HepG2 (cell line): ENCODE data around the gene LRRC28. TPM values are rescaled to one million over a fixed set of nuclear protein-coding genes. Genes with fewer than 3 reads are reported as not detected.

Source experiments
- ATAC-seq: fragments of 200-7000 bp; cut with Tn5 transposase; 3 replicates; pipeline ENCODE4 v1.9.1; 2020; ENCODE audit warnings: mild to moderate bottlenecking, moderate library complexity
- BruUV-seq: library from RNA; stranded (reverse); fragments of 400-500 nt; replicated peaks from 2 replicates; lab custom pipeline; 2021; lab: Mats Ljungman, UMichigan
- CTCF ChIA-PET: fragments of 300-600 bp; formaldehyde crosslinking; extraction: SDS; loops from one replicate; lab custom pipeline; 2021; ENCODE audit warnings: low total read pairs, inconsistent platforms, low intra/inter-chr PET ratio; lab: Yijun Ruan, JAX
- POLR2A ChIA-PET: fragments of 350-600 bp; sonication (Branson Sonifier 250); formaldehyde crosslinking; loops from one replicate; lab custom pipeline; 2020; ENCODE audit warnings: antibody characterized with exemption, inconsistent platforms; lab: Yijun Ruan, JAX
- DNase-seq: peaks from one replicate; pipeline ENCODE4 v3.0.0-alpha.2; 2015; ENCODE audit warnings: low spot score
- FAIRE-seq: peaks from 3 replicates; lab custom pipeline; 2011; peaks lifted over from hg19 to GRCh38; lab: Jason Lieb, UNC
- H2AFZ ChIP-seq: one replicate; pipeline ENCODE4 v1.6.1; 2011; ENCODE audit warnings: low read length, inconsistent platforms
- H3K27ac ChIP-seq: fragments of 300-600 bp; 3 replicates; pipeline ENCODE4 v1.8.0; 2011; ENCODE audit warnings: mixed run types, mild to moderate bottlenecking, mixed read lengths, low read length, inconsistent platforms; ENCODE audit not compliant: insufficient read depth; ENCODE audit errors: extremely low read length
- H3K27me3 ChIP-seq, 2 experiments: fragments of 200-600 bp in 1 of 2; 2 replicates in 1 of 2; 3 replicates in 1 of 2; pipeline versions ENCODE4 v1.6.0 to v1.8.0; 2011; ENCODE audit warnings: low read length in 2 of 2, mild to moderate bottlenecking in 2 of 2, moderate library complexity in 2 of 2, inconsistent platforms in 1 of 2; ENCODE audit not compliant: insufficient read depth in 2 of 2, control insufficient read depth in 1 of 2
- H3K36me3 ChIP-seq, 2 experiments: fragments of 200-600 bp in 1 of 2; replicated peaks in 1 of 2; 2 replicates in 1 of 2; 3 replicates in 1 of 2; pipeline versions ENCODE4 v1.5.1 to v1.8.0; 2011; ENCODE audit warnings: low read length in 2 of 2, inconsistent platforms in 1 of 2; ENCODE audit not compliant: insufficient read depth in 2 of 2, control insufficient read depth in 1 of 2
- H3K4me1 ChIP-seq: 2 replicates; pipeline ENCODE4 v1.5.1; 2012; ENCODE audit warnings: low read length, inconsistent platforms; ENCODE audit not compliant: insufficient read depth
- H3K4me2 ChIP-seq: 2 replicates; pipeline ENCODE4 v1.6.0; 2011; ENCODE audit warnings: low read depth, low read length, inconsistent platforms
- H3K4me3 ChIP-seq, 3 experiments: fragments of 200-600 bp in 1 of 3; sonication (generic), shearing (Covaris generic) in 1 of 3; replicated peaks in 1 of 3; 2 replicates each; pipeline ENCODE4 v1.5.1; 2011 to 2016; ENCODE audit warnings: low read length in 3 of 3, inconsistent platforms in 2 of 3, low read depth in 2 of 3, mild to moderate bottlenecking in 2 of 3, control low read depth in 1 of 3, mixed read lengths in 1 of 3; ENCODE audit not compliant: insufficient read depth in 1 of 3
- H3K79me2 ChIP-seq: one replicate; pipeline ENCODE4 v1.6.1; 2011; ENCODE audit warnings: low read length, inconsistent platforms; ENCODE audit not compliant: insufficient read depth
- H3K9ac ChIP-seq: 2 replicates; pipeline ENCODE4 v1.6.0; 2011; ENCODE audit warnings: mild to moderate bottlenecking, low read depth, low read length, inconsistent platforms; ENCODE audit not compliant: insufficient read depth
- H3K9me3 ChIP-seq: 2 replicates; pipeline ENCODE4 v1.5.1; 2012; ENCODE audit warnings: mild to moderate bottlenecking, low read length
- H4K20me1 ChIP-seq: 2 replicates; pipeline ENCODE4 v1.6.0; 2011; ENCODE audit warnings: inconsistent platforms, mild to moderate bottlenecking, low read length, moderate library complexity; ENCODE audit not compliant: insufficient read depth
- ARID5B ChIP-seq: IDR thresholded peaks from 2 replicates; pipeline ENCODE4 v1.4.0; 2020; ENCODE audit warnings: mild to moderate bottlenecking, missing genetic modification reagents
- CREB1 ChIP-seq, 2 experiments: fragments of 450-650 bp in 1 of 2; IDR thresholded peaks; 2 replicates each; pipeline ENCODE4 v1.6.1; 2016 to 2017; ENCODE audit warnings: control low read depth in 1 of 2, mild to moderate bottlenecking in 1 of 2, missing compliant biosample characterization in 1 of 2, missing genetic modification characterization in 1 of 2
- DRAP1 ChIP-seq: IDR thresholded peaks from 2 replicates; pipeline ENCODE4 v1.6.1; 2016; ENCODE audit warnings: missing genetic modification reagents, missing compliant biosample characterization
- GLMP ChIP-seq: sonication (generic); formaldehyde crosslinking; IDR thresholded peaks from 2 replicates; pipeline ENCODE4 v1.9.0; 2021; ENCODE audit warnings: missing genetic modification reagents, mild to moderate bottlenecking, borderline replicate concordance
- KLF12 ChIP-seq: sonication (generic); formaldehyde crosslinking; IDR thresholded peaks from 2 replicates; pipeline ENCODE4 v1.4.0; 2020; ENCODE audit warnings: missing genetic modification reagents, borderline replicate concordance
- MBD4 ChIP-seq: IDR thresholded peaks from 2 replicates; pipeline ENCODE4 v1.6.1; 2012; ENCODE audit warnings: low read length, inconsistent platforms, borderline replicate concordance
- MYNN ChIP-seq: sonication (generic); formaldehyde crosslinking; IDR thresholded peaks from 2 replicates; pipeline ENCODE4 v1.4.0; 2020; ENCODE audit warnings: mild to moderate bottlenecking, low read depth, missing genetic modification reagents
- NBN ChIP-seq: fragments of 450-650 bp; conservative IDR thresholded peaks from 2 replicates; pipeline ENCODE4 v1.6.1; 2017
- NCOA1 ChIP-seq: sonication (generic); formaldehyde crosslinking; IDR thresholded peaks from 2 replicates; pipeline ENCODE4 v1.9.0; 2021; ENCODE audit warnings: missing genetic modification reagents
- RFX1 ChIP-seq: fragments of 450-650 bp; IDR thresholded peaks from 2 replicates; pipeline ENCODE4 v1.6.1; 2017
- SCMH1 ChIP-seq: sonication (generic); formaldehyde crosslinking; IDR thresholded peaks from 2 replicates; pipeline ENCODE4 v1.9.0; 2021; ENCODE audit warnings: missing genetic modification reagents, mild to moderate bottlenecking, borderline replicate concordance
- TOPORS ChIP-seq: sonication (generic); formaldehyde crosslinking; IDR thresholded peaks from 2 replicates; pipeline ENCODE4 v1.8.0; 2023; ENCODE audit warnings: mild to moderate bottlenecking, missing genetic modification reagents
- ZNF235 ChIP-seq: sonication (generic); formaldehyde crosslinking; IDR thresholded peaks from 2 replicates; pipeline ENCODE4 v1.8.1; 2023; ENCODE audit warnings: mild to moderate bottlenecking, missing genetic modification reagents, borderline replicate concordance
- ZNF557 ChIP-seq: sonication (generic); formaldehyde crosslinking; IDR thresholded peaks from 2 replicates; pipeline ENCODE4 v1.4.0; 2020; ENCODE audit warnings: missing genetic modification reagents
- ZNF75D ChIP-seq: sonication (generic); formaldehyde crosslinking; IDR thresholded peaks from 2 replicates; pipeline ENCODE4 v1.8.1; 2023; ENCODE audit warnings: missing genetic modification reagents, mild to moderate bottlenecking, borderline replicate concordance
- WGBS: methylation state at CpG from one replicate; pipeline ENCODE4 v1.1.6; 2017; ENCODE audit warnings: low lambda C conversion rate; 5-methylcytosine and 5-hydroxymethylcytosine counted together
- in situ Hi-C: cut with HindIII; loops from 2 replicates; pipeline ENCODE4 v1.10.0; 2017; ENCODE audit warnings: low pct_unique_long_range_greater_than_20kb; ENCODE audit not compliant: extremely low pct_ligation_motif_present
- intact Hi-C: fragments of 100-400 bp; cut with micrococcal nuclease; formaldehyde crosslinking; loops from one replicate; pipeline ENCODE4 v1.10.0; 2022; ENCODE audit not compliant: unreplicated experiment
- polyA plus RNA-seq, 8 experiments: library from polyadenylated mRNA; depleted of rRNA in 3 of 8; stranded (reverse) in 7 of 8; unstranded in 1 of 8; fragments of >200 nt; fragmentation: Illumina TruSeq in 4 of 8; extraction: Trizol in 4 of 8; gene quantifications; 2 replicates each; pipeline versions ENCODE4 v1.2.1 to v1.2.3, GENCODE V29; 2011 to 2016; ENCODE audit warnings: low read depth in 4 of 8, missing spikeins in 1 of 8, mixed read lengths in 1 of 8; ENCODE audit not compliant: insufficient read depth in 1 of 8
- total RNA-seq, 5 experiments: library from RNA; depleted of rRNA; stranded (reverse); fragments of >200 nt; fragmentation: Illumina TruSeq; extraction: Trizol; gene quantifications; 2 replicates each; pipeline ENCODE4 v1.2.3, GENCODE V29; 2016; ENCODE audit warnings: low read depth in 1 of 5
- TF ChIP-seq, protein P1 (sequence below): IDR thresholded peaks from 2 replicates; pipeline ENCODE4 v1.6.1; 2016; ENCODE audit warnings: low read depth, borderline replicate concordance
- TF ChIP-seq, protein P2 (sequence below): sonication (generic); formaldehyde crosslinking; IDR thresholded peaks from 2 replicates; pipeline ENCODE4 v1.4.0; 2020; ENCODE audit warnings: missing genetic modification reagents
- TF ChIP-seq, protein P3 (sequence below): IDR thresholded peaks from 2 replicates; pipeline ENCODE4 v1.6.1; 2016; ENCODE audit warnings: mild to moderate bottlenecking, missing biosample characterization, missing genetic modification reagents

LRRC28 gene
- total and polyA plus RNA-seq, 2 of the 13 experiments (the other 11 are each of a cell fraction or from before 2014, with no cell fraction given): 17.5 to 21.3 TPM

GRCh38 chr15:99344639-99345038, 93.4 kb downstream of the LRRC28 start (continued):
- TF ChIP-seq, protein P1, sequence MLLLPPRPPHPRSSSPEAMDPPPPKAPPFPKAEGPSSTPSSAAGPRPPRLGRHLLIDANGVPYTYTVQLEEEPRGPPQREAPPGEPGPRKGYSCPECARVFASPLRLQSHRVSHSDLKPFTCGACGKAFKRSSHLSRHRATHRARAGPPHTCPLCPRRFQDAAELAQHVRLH: no peak
- TF ChIP-seq ZNF557: no peak
- no peak for TF ChIP-seq TOPORS (CRISPR knock-in tag)
- no peak for TF ChIP-seq GLMP (CRISPR knock-in tag)
- TF ChIP-seq DRAP1: no peak
- no peak for TF ChIP-seq MBD4
- TF ChIP-seq ZNF75D (CRISPR knock-in tag): no peak

- no peak overlapping the region for H3K27ac ChIP-seq
- no peaks in the 10 kb centered on the region for H3K36me3 ChIP-seq
- no peak overlapping the region for H3K4me3 ChIP-seq
- WGBS: 88% methylated on average over 2 of the region's 2 CpGs
- H3K4me1 ChIP-seq: peaks cover 42% of the 10 kb centered on the region
- H3K9me3 ChIP-seq: no peaks in the 10 kb centered on the region
- H3K9ac ChIP-seq: no peak overlapping the region
- no peak overlapping the region for H2AFZ ChIP-seq
- in situ Hi-C loops (no loop called here), intact Hi-C loops (no loop called here)
- CTCF ChIA-PET: no interaction called here
- H3K4me2 ChIP-seq: no peak overlapping the region
- ATAC-seq: no peak
- DNase-seq: no peak
- BruUV-seq: no TSS peak
- FAIRE-seq: no peak
- no peaks in the 10 kb centered on the region for H3K27me3 ChIP-seq
- no peaks in the 10 kb centered on the region for H4K20me1 ChIP-seq
- POLR2A ChIA-PET: no interaction called here
- H3K79me2 ChIP-seq: no peaks in the 10 kb centered on the region
- no peak for TF ChIP-seq SCMH1 (CRISPR knock-in tag)
- no peak for TF ChIP-seq KLF12
- TF ChIP-seq NBN: no peak
- TF ChIP-seq, protein P2, sequence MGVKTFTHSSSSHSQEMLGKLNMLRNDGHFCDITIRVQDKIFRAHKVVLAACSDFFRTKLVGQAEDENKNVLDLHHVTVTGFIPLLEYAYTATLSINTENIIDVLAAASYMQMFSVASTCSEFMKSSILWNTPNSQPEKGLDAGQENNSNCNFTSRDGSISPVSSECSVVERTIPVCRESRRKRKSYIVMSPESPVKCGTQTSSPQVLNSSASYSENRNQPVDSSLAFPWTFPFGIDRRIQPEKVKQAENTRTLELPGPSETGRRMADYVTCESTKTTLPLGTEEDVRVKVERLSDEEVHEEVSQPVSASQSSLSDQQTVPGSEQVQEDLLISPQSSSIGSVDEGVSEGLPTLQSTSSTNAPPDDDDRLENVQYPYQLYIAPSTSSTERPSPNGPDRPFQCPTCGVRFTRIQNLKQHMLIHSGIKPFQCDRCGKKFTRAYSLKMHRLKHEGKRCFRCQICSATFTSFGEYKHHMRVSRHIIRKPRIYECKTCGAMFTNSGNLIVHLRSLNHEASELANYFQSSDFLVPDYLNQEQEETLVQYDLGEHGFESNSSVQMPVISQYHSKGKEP (CRISPR knock-in tag): no peak
- no peak for TF ChIP-seq RFX1
- TF ChIP-seq, protein P3, sequence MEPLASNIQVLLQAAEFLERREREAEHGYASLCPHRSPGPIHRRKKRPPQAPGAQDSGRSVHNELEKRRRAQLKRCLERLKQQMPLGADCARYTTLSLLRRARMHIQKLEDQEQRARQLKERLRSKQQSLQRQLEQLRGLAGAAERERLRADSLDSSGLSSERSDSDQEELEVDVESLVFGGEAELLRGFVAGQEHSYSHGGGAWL (CRISPR knock-in tag): no peak
- TF ChIP-seq NCOA1 (CRISPR knock-in tag): no peak
- no peak for TF ChIP-seq ARID5B (CRISPR knock-in tag)
- no peak for TF ChIP-seq ZNF235 (CRISPR knock-in tag)
- TF ChIP-seq MYNN: no peak
- no peak for TF ChIP-seq CREB1 (IDR thresholded peaks at IDR 0.05)
- TF ChIP-seq CREB1 (CRISPR knock-in tag; IDR thresholded peaks at IDR 0.05): no peak
These were observed 94.0 kb downstream of the LRRC28 start for GRCh38 chr15:99345242-99345641.
